Breast epithelium (tissue), 4 donors: ENCODE data around the gene ATP10B. TPM values are rescaled to one million over a fixed set of nuclear protein-coding genes. Genes with fewer than 3 reads are reported as not detected.

ENCODE experiments used
- DNase-seq, 2 donors: peaks; one replicate each; pipeline ENCODE4 v3.0.0-alpha.2; 2019; ENCODE audit warnings: low spot score in 2 of 2
- H3K27ac ChIP-seq, 2 donors: fragments of 200-600 bp; sonication (generic) in 1 of 2; one replicate each; pipeline ENCODE4 v1.5.1; 2016 to 2019; ENCODE audit warnings: mild to moderate bottlenecking in 1 of 2
- H3K27me3 ChIP-seq, 2 donors: fragments of 200-600 bp; sonication (generic) in 1 of 2; one replicate each; pipeline versions ENCODE4 v1.5.1 to v1.6.0; 2017 to 2019; ENCODE audit warnings: control low read depth in 1 of 2, mild to moderate bottlenecking in 1 of 2
- H3K36me3 ChIP-seq: fragments of 200-600 bp; one replicate; pipeline ENCODE4 v1.5.1; 2019
- H3K4me1 ChIP-seq, 2 donors: fragments of 200-600 bp; sonication (generic); one replicate each; pipeline ENCODE4 v1.5.1; 2016 to 2019; ENCODE audit warnings: control low read depth in 1 of 2
- H3K4me3 ChIP-seq, 3 donors: fragments of 200-600 bp; sonication (generic); 1 replicate in 2 of 3; 2 replicates in 1 of 3; pipeline ENCODE4 v1.5.1; 2016 to 2019; ENCODE audit warnings: mild to moderate bottlenecking in 3 of 3, moderate library complexity in 2 of 3
- H3K9me3 ChIP-seq, 2 donors: fragments of 200-600 bp; sonication (generic) in 1 of 2; one replicate each; pipeline ENCODE4 v1.5.1; 2016 to 2019; ENCODE audit warnings: control low read depth in 1 of 2
- CTCF ChIP-seq, 3 donors: fragments of 450-650 bp; IDR thresholded peaks; one replicate each; pipeline ENCODE4 v1.5.1; 2016 to 2017; ENCODE audit warnings: antibody characterized with exemption in 3 of 3, mild to moderate bottlenecking in 3 of 3, moderate library complexity in 3 of 3
- POLR2A ChIP-seq: fragments of 450-650 bp; IDR thresholded peaks from one replicate; pipeline ENCODE4 v1.6.1; 2016; ENCODE audit warnings: antibody characterized with exemption, mild to moderate bottlenecking, moderate library complexity
- POLR2AphosphoS5 ChIP-seq, 3 donors: sonication (generic); formaldehyde crosslinking; IDR thresholded peaks; one replicate each; pipeline ENCODE4 v1.6.1; 2017; ENCODE audit warnings: antibody characterized with exemption in 3 of 3
- intact Hi-C: fragments of 100-400 bp; cut with DNase I; formaldehyde crosslinking; loops from one replicate; pipeline ENCODE4 v1.15.1; 2023; ENCODE audit warnings: low total_unique reads
- total RNA-seq, 3 donors: library from RNA; depleted of rRNA; stranded (reverse); fragments of >200 nt; gene quantifications; one replicate each; pipeline ENCODE4 v1.1.0, GENCODE V29; 2016

ATP10B gene
- total RNA-seq, 3 donors from 2014 or later: under 0.01 to 2.9 TPM; not detected in 1

- H3K27ac ChIP-seq: no peak overlapping the region
- H3K4me3 ChIP-seq: no peak overlapping the region
- TF ChIP-seq POLR2AphosphoS5 (IDR thresholded peaks at IDR 0.05): no peak
- no peak for TF ChIP-seq CTCF (IDR thresholded peaks at IDR 0.05)
- no peak for TF ChIP-seq POLR2A
- DNase-seq: no peak
- no peaks in the 10 kb centered on the region for H3K36me3 ChIP-seq
- no peaks in the 10 kb centered on the region for H3K9me3 ChIP-seq
- H3K27me3 ChIP-seq: no peaks in the 10 kb centered on the region
- intact Hi-C loops: no loop called here
- H3K4me1 ChIP-seq: no peaks in the 10 kb centered on the region
Observed at GRCh38 chr5:160629003-160629402, 223.0 kb downstream of the ATP10B start.

DNA sequence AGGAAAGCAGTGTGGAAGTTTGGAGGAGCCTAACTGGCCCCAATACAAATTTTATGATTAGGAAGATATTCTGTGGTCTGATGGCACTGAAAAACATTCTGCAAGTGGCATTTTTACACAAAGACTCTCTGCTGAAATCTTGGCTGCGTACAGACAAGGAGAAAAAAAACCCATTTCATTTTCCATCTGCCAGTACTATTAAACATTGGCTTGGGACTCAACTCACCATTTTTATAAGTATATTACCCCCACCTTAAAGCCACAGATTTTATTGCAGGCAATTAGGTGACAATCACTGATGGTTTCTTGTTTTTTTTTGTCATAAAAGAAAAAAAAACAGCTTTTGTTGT lies 223.4 kb downstream of the ATP10B start:
- DNase-seq: no peak
- Histone ChIP-seq H3K36me3 (no peaks in the 10 kb centered on the region), H3K4me3 (no peak overlapping the region), H3K27ac (no peak overlapping the region), H3K27me3 (no peaks in the 10 kb centered on the region), H3K9me3 (no peaks in the 10 kb centered on the region), H3K4me1 (no peaks in the 10 kb centered on the region)
- TF ChIP-seq CTCF (IDR thresholded peaks at IDR 0.05) (no peak), POLR2AphosphoS5 (IDR thresholded peaks at IDR 0.05) (no peak), POLR2A (no peak)
- intact Hi-C loops: no loop called here

GRCh38 chr5:160627921-160628618 lies 223.9 kb downstream of the ATP10B start:
- no peak overlapping the region for H3K27ac ChIP-seq
- H3K4me3 ChIP-seq: no peak overlapping the region
- no peaks in the 10 kb centered on the region for H3K9me3 ChIP-seq
- TF ChIP-seq POLR2A (no peak), CTCF (IDR thresholded peaks at IDR 0.05) (no peak), POLR2AphosphoS5 (IDR thresholded peaks at IDR 0.05) (no peak)
- H3K4me1 ChIP-seq: no peaks in the 10 kb centered on the region
- DNase-seq: no peak
- H3K27me3 ChIP-seq: no peaks in the 10 kb centered on the region
- no peaks in the 10 kb centered on the region for H3K36me3 ChIP-seq
- intact Hi-C loops: no loop called here

- Histone ChIP-seq H3K9me3 (no peaks in the 10 kb centered on the region), H3K27ac (no peak overlapping the region), H3K4me1 (no peaks in the 10 kb centered on the region), H3K4me3 (no peak overlapping the region), H3K36me3 (no peaks in the 10 kb centered on the region), H3K27me3 (no peaks in the 10 kb centered on the region)
- TF ChIP-seq POLR2AphosphoS5 (IDR thresholded peaks at IDR 0.05): no peak
- no peak for TF ChIP-seq CTCF (IDR thresholded peaks at IDR 0.05)
- no peak for TF ChIP-seq POLR2A
- intact Hi-C loops: no loop called here
- DNase-seq: no peak
Observed at GRCh38 chr5:160626322-160626721, 225.7 kb downstream of the ATP10B start.

DNA sequence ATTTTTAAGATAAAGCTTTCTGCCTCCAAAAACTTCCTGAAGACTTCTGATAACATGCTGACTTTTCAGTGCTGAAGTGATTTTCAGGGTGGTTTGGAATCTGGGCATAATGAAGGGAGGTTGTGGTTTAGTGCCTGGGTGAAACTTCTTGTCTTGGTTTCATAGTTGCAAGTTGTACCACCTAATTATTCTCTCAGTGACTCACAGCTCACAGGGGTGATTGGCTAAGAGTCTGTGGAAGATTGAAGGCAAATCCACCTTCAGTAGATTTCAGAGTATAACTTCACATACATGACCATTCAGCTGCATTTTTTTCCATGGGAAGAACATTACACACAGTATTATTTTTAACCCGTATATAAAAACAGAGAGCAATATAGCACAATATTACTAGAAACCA lies 230.5 kb downstream of the ATP10B start:
- Histone ChIP-seq H3K9me3 (no peaks in the 10 kb centered on the region), H3K27ac (no peak overlapping the region), H3K4me3 (no peak overlapping the region), H3K4me1 (no peaks in the 10 kb centered on the region), H3K36me3 (no peaks in the 10 kb centered on the region), H3K27me3 (no peaks in the 10 kb centered on the region)
- DNase-seq: no peak
- TF ChIP-seq POLR2A (no peak), CTCF (IDR thresholded peaks at IDR 0.05) (no peak), POLR2AphosphoS5 (IDR thresholded peaks at IDR 0.05) (no peak)
- intact Hi-C loops: no loop called here
